Posterior vena cava (tissue), 2 donors: ENCODE measurements around the gene CYP4V2. TPM values are rescaled to one million over a fixed set of nuclear protein-coding genes. Genes with fewer than 3 reads are reported as not detected.

Source experiments
- DNase-seq: peaks from one replicate; pipeline ENCODE4 v3.0.0-alpha.2; 2020; ENCODE audit warnings: low spot score
- intact Hi-C, 2 donors: fragments of 100-400 bp; cut with DNase I; formaldehyde crosslinking; loops; one replicate each; pipeline versions ENCODE4 v1.14.1 to v1.14.2; 2022 to 2023
- total RNA-seq, 2 donors: library from RNA; stranded (reverse); fragmentation: NEBNext Ultra II Directional; extraction: Animal tissue kit (Norgen Biotek cat#: 25700); gene quantifications; one replicate each; pipeline ENCODE4 v1.2.1, GENCODE V29; 2021
- donor health status: DM: yes; HTN: yes; CAD: no.
- donor health status: DM: yes; HTN: yes; CAD: no.

The CYP4V2 gene
- total RNA-seq, 2 donors from 2014 or later = 23.0 to 27.0 TPM

- no peak for DNase-seq
- intact Hi-C loops = loop anchor here in 1 of 2 donors (5.0 kb wide), 1 partner anchor 1973 kb away; no protein-coding TSS in a partner anchor
These were observed 21.2 kb upstream of the CYP4V2 start for GRCh38 chr4:186169945-186170802.

GRCh38 chr4:186170966-186171365 is 20.4 kb upstream of the CYP4V2 start:
- intact Hi-C loops = no loop called here
- DNase-seq = no peak

GRCh38 chr4:186172546-186172945 is 18.8 kb upstream of the CYP4V2 start:
- intact Hi-C loops = no loop called here
- DNase-seq = no peak

GRCh38 chr4:186188107-186188506 is 3.3 kb upstream of the CYP4V2 start:
- no peak for DNase-seq
- intact Hi-C loops = no loop called here

GRCh38 chr4:186189656-186190055 is 1.7 kb upstream of the CYP4V2 start:
- intact Hi-C loops = loop anchor here in 1 of 2 donors (10.0 kb wide), 1 partner anchor 1815 kb away; no protein-coding TSS in a partner anchor
- no peak for DNase-seq

GRCh38 chr4:186190581-186191199 is 677 bp upstream of the CYP4V2 start:
- intact Hi-C loops = loop anchor here in 1 of 2 donors (10.0 kb wide), 1 partner anchor 1816 kb away; no protein-coding TSS in a partner anchor
- no peak for DNase-seq

GRCh38 chr4:186192066-186192612 is 772 bp downstream of the CYP4V2 start:
- intact Hi-C loops = loop anchor here in 1 of 2 donors (10.0 kb wide), 1 partner anchor 1817 kb away; no protein-coding TSS in a partner anchor
- no peak for DNase-seq

- intact Hi-C loops = loop anchor here in 1 of 2 donors (10.0 kb wide), 1 partner anchor 1819 kb away; no protein-coding TSS in a partner anchor
- no peak for DNase-seq
These were observed 2.5 kb downstream of the CYP4V2 start for GRCh38 chr4:186193851-186194250.

- no peak for DNase-seq
- intact Hi-C loops = loop anchor here in 1 of 2 donors (1.0 to 10.0 kb wide), 2 partner anchors 36 to 1821 kb away; no protein-coding TSS in a partner anchor
These were observed 4.7 kb downstream of the CYP4V2 start for GRCh38 chr4:186196063-186196462.

GRCh38 chr4:186200516-186200915 is 9.1 kb downstream of the CYP4V2 start:
- no peak for DNase-seq
- intact Hi-C loops = no loop called here

GRCh38 chr4:186201010-186201409 is 9.6 kb downstream of the CYP4V2 start:
- intact Hi-C loops = no loop called here
- no peak for DNase-seq

- DNase-seq = no peak
- intact Hi-C loops = no loop called here
These were observed 10.3 kb downstream of the CYP4V2 start for GRCh38 chr4:186201535-186202230.

GRCh38 chr4:186202490-186203140 is 11.2 kb downstream of the CYP4V2 start:
- no peak for DNase-seq
- intact Hi-C loops = no loop called here

- intact Hi-C loops = no loop called here
- no peak for DNase-seq
These were observed 12.0 kb downstream of the CYP4V2 start for GRCh38 chr4:186203406-186203805.

GRCh38 chr4:186204103-186204559 is 12.8 kb downstream of the CYP4V2 start:
- no peak for DNase-seq

GRCh38 chr4:186204686-186205085 is 13.3 kb downstream of the CYP4V2 start:
- intact Hi-C loops = no loop called here
- no peak for DNase-seq

More at GRCh38 chr4:186204103-186204559, 12.8 kb downstream of the CYP4V2 start:
- intact Hi-C loops = no loop called here

- no peak for DNase-seq
- intact Hi-C loops = no loop called here
These were observed 13.8 kb downstream of the CYP4V2 start for GRCh38 chr4:186205156-186205555.

- intact Hi-C loops = no loop called here
- DNase-seq = no peak
These were observed 25.2 kb downstream of the CYP4V2 start for GRCh38 chr4:186216465-186217024.
